IMR-90 (cell line): ENCODE measurements around the gene SMIM29. TPM values are rescaled to one million over a fixed set of nuclear protein-coding genes. Genes with fewer than 3 reads are reported as not detected.
"Not testable (repeated sequence)": the region's sequence is repeated elsewhere in the genome, so short reads cannot be mapped to it uniquely, and the experiment has no call there.

ENCODE experiments used
- ATAC-seq: fragments of 200-7000 bp; cut with Tn5 transposase; 2 replicates; pipeline ENCODE4 v1.9.1; 2020; ENCODE audit warnings: low read depth, mild to moderate bottlenecking, moderate library complexity
- BruUV-seq: library from RNA; stranded (reverse); fragments of 400-500 nt; replicated peaks from 2 replicates; lab custom pipeline; 2021; lab: Mats Ljungman, UMichigan
- CTCF ChIA-PET: fragments of 300-600 bp; formaldehyde crosslinking; extraction: SDS; loops from one replicate; lab custom pipeline; 2021; ENCODE audit warnings: antibody characterized with exemption; lab: Yijun Ruan, JAX
- POLR2A ChIA-PET: fragments of 300-600 bp; sonication (Branson Sonifier 250); formaldehyde crosslinking; loops from one replicate; lab custom pipeline; 2022; ENCODE audit warnings: antibody characterized with exemption; ENCODE audit not compliant: unreplicated experiment; lab: Charles Lee
- DNase-seq: peaks from one replicate; pipeline ENCODE4 v3.0.0; 2013
- H2AFZ ChIP-seq: replicated peaks from 2 replicates; pipeline ENCODE3; 2013; ENCODE audit warnings: low read length, mild to moderate bottlenecking; ENCODE audit not compliant: poor library complexity
- H2AK5ac ChIP-seq: 2 replicates; pipeline ENCODE4 v1.6.1; 2013; ENCODE audit warnings: low read depth, low read length, inconsistent platforms
- H2AK9ac ChIP-seq: replicated peaks from 2 replicates; pipeline ENCODE3; 2013; ENCODE audit warnings: mild to moderate bottlenecking, low read depth, low read length, moderate library complexity; ENCODE audit not compliant: poor library complexity
- H2BK120ac ChIP-seq: 2 replicates; pipeline ENCODE4 v1.6.1; 2013; ENCODE audit warnings: low read depth, low read length, inconsistent platforms
- H2BK15ac ChIP-seq: 3 replicates; pipeline ENCODE4 v1.6.1; 2013; ENCODE audit warnings: low read depth, low read length, inconsistent platforms
- H2BK20ac ChIP-seq: 2 replicates; pipeline ENCODE4 v1.6.1; 2013; ENCODE audit warnings: low read depth, mild to moderate bottlenecking, inconsistent platforms, low read length, moderate library complexity
- H2BK5ac ChIP-seq: 2 replicates; pipeline ENCODE4 v1.6.1; 2013; ENCODE audit warnings: mild to moderate bottlenecking, low read depth, low read length, inconsistent platforms; ENCODE audit not compliant: poor library complexity, severe bottlenecking
- H3K14ac ChIP-seq: replicated peaks from 2 replicates; pipeline ENCODE4 v1.6.1; 2013; ENCODE audit warnings: low read depth, low read length, inconsistent platforms
- H3K18ac ChIP-seq: 2 replicates; pipeline ENCODE4 v1.6.1; 2013; ENCODE audit warnings: low read depth, low read length, control low read depth
- H3K23ac ChIP-seq: 2 replicates; pipeline ENCODE4 v1.6.1; 2013; ENCODE audit warnings: low read depth, low read length, inconsistent platforms
- H3K27ac ChIP-seq: 2 replicates; pipeline ENCODE4 v1.5.1; 2013; ENCODE audit warnings: mild to moderate bottlenecking, control low read depth, low read length; ENCODE audit not compliant: insufficient read depth
- H3K27me3 ChIP-seq: 2 replicates; pipeline ENCODE4 v1.6.1; 2013; ENCODE audit warnings: low read length; ENCODE audit not compliant: control insufficient read depth, insufficient read depth
- H3K36me3 ChIP-seq: 2 replicates; pipeline ENCODE4 v1.6.1; 2013; ENCODE audit warnings: low read length, mixed read lengths; ENCODE audit not compliant: control insufficient read depth, insufficient read depth
- H3K4ac ChIP-seq: 2 replicates; pipeline ENCODE4 v1.6.1; 2013; ENCODE audit warnings: low read depth, low read length, inconsistent platforms
- H3K4me1 ChIP-seq: 2 replicates; pipeline ENCODE4 v1.6.1; 2013; ENCODE audit warnings: low read length, mixed read lengths; ENCODE audit not compliant: control insufficient read depth, insufficient read depth
- H3K4me2 ChIP-seq: 2 replicates; pipeline ENCODE4 v1.6.1; 2013; ENCODE audit warnings: low read depth, mild to moderate bottlenecking, control low read depth, low read length, moderate library complexity
- H3K4me3 ChIP-seq: 2 replicates; pipeline ENCODE4 v1.5.1; 2013; ENCODE audit warnings: low read depth, mild to moderate bottlenecking, control low read depth, low read length, moderate library complexity; ENCODE audit not compliant: insufficient read depth
- H3K56ac ChIP-seq: 2 replicates; pipeline ENCODE4 v1.6.1; 2013; ENCODE audit warnings: low read length, inconsistent platforms; ENCODE audit not compliant: insufficient read depth; ENCODE audit errors: extremely low read depth
- H3K79me1 ChIP-seq, 2 experiments: 2 replicates each; pipeline ENCODE4 v1.6.1; 2013; ENCODE audit warnings: low read length in 2 of 2, inconsistent platforms in 1 of 2, low read depth in 1 of 2
- H3K9ac ChIP-seq: 2 replicates; pipeline ENCODE4 v1.6.1; 2013; ENCODE audit warnings: low read depth, low read length, control low read depth
- H3K9me1 ChIP-seq: 2 replicates; pipeline ENCODE4 v1.6.1; 2013; ENCODE audit warnings: low read length, inconsistent platforms; ENCODE audit not compliant: insufficient read depth
- H3K9me3 ChIP-seq: 2 replicates; pipeline ENCODE4 v1.6.1; 2013; ENCODE audit warnings: low read length; ENCODE audit not compliant: control insufficient read depth, insufficient read depth
- H4K20me1 ChIP-seq: 2 replicates; pipeline ENCODE4 v1.6.1; 2013; ENCODE audit warnings: low read length, inconsistent platforms; ENCODE audit not compliant: insufficient read depth
- H4K5ac ChIP-seq: 2 replicates; pipeline ENCODE4 v1.6.1; 2013; ENCODE audit warnings: mild to moderate bottlenecking, low read depth, low read length, control low read depth
- H4K8ac ChIP-seq, 2 experiments: 2 replicates each; pipeline ENCODE4 v1.6.1; 2013; ENCODE audit warnings: low read depth in 2 of 2, low read length in 2 of 2, control low read depth in 1 of 2, inconsistent platforms in 1 of 2
- H4K91ac ChIP-seq: 2 replicates; pipeline ENCODE4 v1.6.1; 2013; ENCODE audit warnings: low read depth, low read length, inconsistent platforms; ENCODE audit not compliant: insufficient read depth
- RAD21 ChIP-seq: IDR thresholded peaks from 2 replicates; pipeline ENCODE4 v1.6.1; 2012; ENCODE audit warnings: low read length, improper control_type of control experiment
- WGBS, 2 experiments: methylation state at CpG; one replicate each; pipeline versions ENCODE4 v1.1.5 to v1.1.7; 2013; ENCODE audit warnings: missing lambda C conversion rate in 2 of 2; ENCODE audit not compliant: insufficient read length in 1 of 2; ENCODE audit errors: extremely low coverage in 2 of 2; 5-methylcytosine and 5-hydroxymethylcytosine counted together
- dilution Hi-C: fragments of 300-500 bp; cut with HindIII; formaldehyde crosslinking; loops from one replicate; pipeline ENCODE4 v1.14.3; 2018; ENCODE audit warnings: low sequenced_read_pairs; ENCODE audit not compliant: unreplicated experiment
- in situ Hi-C: fragments of 300-500 bp; cut with MboI; formaldehyde crosslinking; loops from 3 replicates; pipeline ENCODE4 v1.14.3; 2019; ENCODE audit warnings: low sequenced_read_pairs, inconsistent platforms, mixed read lengths
- intact Hi-C: fragments of 100-400 bp; cut with micrococcal nuclease; formaldehyde crosslinking; loops from 2 replicates; pipeline ENCODE4 v1.10.0; 2022
- polyA plus RNA-seq, 3 experiments: library from polyadenylated mRNA; depleted of rRNA; stranded (reverse); fragments of >200 nt; gene quantifications; 2 replicates each; pipeline ENCODE4 v1.2.3, GENCODE V29; 2012; ENCODE audit warnings: low replicate concordance in 1 of 3
- total RNA-seq: library from RNA; depleted of rRNA; stranded (reverse); fragments of >200 nt; gene quantifications from 2 replicates; pipeline ENCODE4 v1.2.3, GENCODE V29; 2012

Gene SMIM29
- total and polyA plus RNA-seq, 2 of the 4 experiments (the other 2 are of a cell fraction), result 8.4 to 28.9 TPM

- no peak overlapping the region for H3K27ac ChIP-seq
- H3K9ac ChIP-seq, result no peak overlapping the region
- 0 out of 2 replicates have a peak, but pooled peaks cover 2% of the 10 kb centered on the region for H3K4me1 ChIP-seq
- no peak for ATAC-seq
- H4K8ac ChIP-seq, result no peak overlapping the region
- H2BK20ac ChIP-seq, result no peak overlapping the region
- no peak overlapping the region for H3K4me2 ChIP-seq
- BruUV-seq, result no TSS peak
- no peaks in the 10 kb centered on the region; the same call in 1 of the 2 replicates for H4K20me1 ChIP-seq
- H2AK9ac ChIP-seq, result no peak overlapping the region
- H2BK5ac ChIP-seq, result no peak overlapping the region
- 0 out of 2 replicates have a peak, but pooled peaks cover 10% of the 10 kb centered on the region for H3K9me1 ChIP-seq
- ChIA-PET POLR2A (no interaction called here), CTCF (interaction anchor here (0.5 to 1.3 kb wide), 2 partner anchors 9 to 123 kb away, joined by 3 read pairs; no protein-coding TSS in a partner anchor)
- TF ChIP-seq RAD21, result no peak
- intact Hi-C loops (no loop called here), in situ Hi-C loops (no loop called here), dilution Hi-C loops (no loop called here)
- no peak overlapping the region for H4K91ac ChIP-seq
- no peaks in the 10 kb centered on the region for H3K27me3 ChIP-seq
- no peak overlapping the region for H2BK120ac ChIP-seq
- no peaks in the 10 kb centered on the region for H3K79me1 ChIP-seq
- no peaks in the 10 kb centered on the region for H3K9me3 ChIP-seq
- no peak overlapping the region for H2AFZ ChIP-seq
- no peak overlapping the region for H3K4me3 ChIP-seq
- H3K23ac ChIP-seq, result no peak overlapping the region
- H2BK15ac ChIP-seq, result no peak overlapping the region
- no peak overlapping the region for H3K56ac ChIP-seq
- H4K5ac ChIP-seq, result no peak overlapping the region
- DNase-seq, result no peak
- H3K36me3 ChIP-seq, result no peaks in the 10 kb centered on the region
- H2AK5ac ChIP-seq, result no peak overlapping the region
- WGBS, 2 experiments, result 40% methylated on average over 1 of the region's 13 CpGs; no CpG with 5 or more reads in 1 of the 2 experiments
- H3K18ac ChIP-seq, result no peak overlapping the region
- H3K4ac ChIP-seq, result no peak overlapping the region
- H3K14ac ChIP-seq, result no peak overlapping the region
These were observed 23.5 kb upstream of the SMIM29 start for GRCh38 chr6:34272013-34272926.

DNA sequence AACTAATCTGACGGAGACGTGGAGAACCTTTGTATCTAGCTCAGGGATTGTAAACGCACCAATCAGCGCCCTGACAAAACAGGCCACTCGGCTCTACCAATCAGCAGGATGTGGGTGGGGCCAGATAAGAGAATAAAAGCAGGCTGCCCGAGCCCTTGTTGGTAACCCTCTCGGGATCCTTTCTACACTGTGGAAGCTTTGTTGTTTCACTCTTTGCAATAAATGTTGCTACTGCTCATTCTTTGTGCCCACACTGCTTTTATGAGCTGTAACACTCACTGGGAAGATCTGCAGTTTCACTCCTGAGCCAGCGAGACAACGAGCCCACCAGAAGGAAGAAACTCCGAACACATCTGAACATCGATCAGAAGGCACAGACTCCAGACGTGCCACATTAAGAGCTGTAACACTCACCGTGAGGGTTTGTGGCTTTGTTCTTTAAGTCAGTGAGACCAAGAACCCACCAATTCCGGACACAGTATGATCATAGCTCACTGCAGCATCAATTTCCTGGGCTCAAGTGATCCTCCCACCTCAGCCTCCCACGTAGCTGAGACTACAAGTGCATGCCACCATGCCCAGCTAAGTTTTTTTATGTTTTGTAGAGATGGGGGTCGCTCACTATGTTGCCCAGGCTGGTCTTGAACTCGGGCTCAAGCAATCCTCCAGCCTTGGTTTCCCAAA lies 21.0 kb upstream of the SMIM29 start:
- 88% methylated on average over 5 of the region's 17 CpGs; no CpG with 5 or more reads in 1 of the 2 experiments for WGBS, 2 experiments
- not testable (repeated sequence) for ATAC-seq

More for the DNA sequence above, 21.0 kb upstream of the SMIM29 start:
- H3K56ac ChIP-seq, H2BK5ac ChIP-seq, H3K9me1 ChIP-seq, H3K4me3 ChIP-seq, intact Hi-C loops, POLR2A ChIA-PET, DNase-seq, H3K79me1 ChIP-seq, BruUV-seq, H2BK20ac ChIP-seq, CTCF ChIA-PET, H3K9ac ChIP-seq, H3K4me1 ChIP-seq, H3K18ac ChIP-seq, H3K23ac ChIP-seq, H3K4me2 ChIP-seq, dilution Hi-C loops, H2AFZ ChIP-seq, H2BK120ac ChIP-seq, H3K9me3 ChIP-seq, H3K14ac ChIP-seq, H4K8ac ChIP-seq, H2AK5ac ChIP-seq, H3K36me3 ChIP-seq, H3K27ac ChIP-seq, in situ Hi-C loops, H4K20me1 ChIP-seq, H4K5ac ChIP-seq, H3K4ac ChIP-seq, H2BK15ac ChIP-seq, H3K27me3 ChIP-seq, H2AK9ac ChIP-seq, H4K91ac ChIP-seq: not testable (repeated sequence)
